Effector CD8-positive, alpha-beta T cell (primary cell): Measurements from ENCODE around the gene DDAH1.

Source experiments
- DNase-seq: peaks from one replicate; lab custom pipeline; 2025; lab: John Stamatoyannopoulos, UW

The DDAH1 gene

GRCh38 chr1:85303440-85304162, 161.4 kb downstream of the DDAH1 start:
- no peak for DNase-seq

- no peak for DNase-seq
Observed at GRCh38 chr1:85300140-85300539, 164.8 kb downstream of the DDAH1 start.

GRCh38 chr1:85297855-85298629, 166.9 kb downstream of the DDAH1 start:
- no peak for DNase-seq

- DNase-seq, result no peak
Observed at GRCh38 chr1:85297538-85297854, 167.5 kb downstream of the DDAH1 start.

DNA sequence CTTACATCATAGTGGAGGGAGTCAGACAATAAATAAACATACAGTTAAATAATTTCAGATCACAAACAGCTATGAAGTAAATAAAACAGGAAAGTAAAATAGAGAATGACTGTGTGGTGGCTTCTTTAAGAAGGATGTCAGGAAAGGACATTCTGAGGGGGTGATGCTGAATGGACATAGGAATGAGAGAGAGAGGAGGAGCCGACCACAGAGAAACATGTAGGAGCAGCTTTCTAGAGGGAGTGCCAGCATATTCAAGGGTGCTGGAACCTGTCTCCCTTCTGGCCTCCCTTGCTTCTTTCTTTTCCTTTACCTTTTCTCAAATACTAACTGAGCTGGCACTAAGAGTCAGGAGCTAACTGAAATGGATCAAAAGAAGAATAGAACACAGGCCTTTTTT, 168.0 kb downstream of the DDAH1 start:
- DNase-seq, result no peak

GRCh38 chr1:85295654-85296053, 169.3 kb downstream of the DDAH1 start:
- DNase-seq, result no peak

- no peak for DNase-seq
Observed at GRCh38 chr1:85295006-85295431, 169.9 kb downstream of the DDAH1 start.

GRCh38 chr1:85290826-85291225, 174.1 kb downstream of the DDAH1 start:
- no peak for DNase-seq

DNA sequence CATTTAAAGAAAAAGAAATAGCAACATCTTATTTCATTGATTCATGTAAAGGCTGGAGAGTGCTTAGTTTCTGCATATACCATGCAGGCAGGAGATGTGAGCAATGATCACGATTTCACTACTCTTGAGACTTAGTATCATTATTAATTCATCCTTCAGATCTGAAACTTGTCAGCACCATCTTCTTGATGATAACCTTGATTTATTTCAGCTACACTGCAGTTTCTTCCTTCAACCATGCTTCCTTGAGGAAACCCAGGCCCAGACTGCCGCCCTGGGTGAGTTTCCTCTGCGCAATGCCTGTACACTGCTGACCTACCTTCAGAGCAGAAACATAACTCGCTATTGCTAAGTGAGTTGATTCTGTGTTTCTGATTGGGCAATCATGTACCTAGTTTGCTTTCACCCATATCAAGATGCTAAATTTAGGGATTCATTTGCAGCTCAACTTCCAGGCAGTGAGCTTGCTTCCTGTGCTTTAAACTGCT, 175.1 kb downstream of the DDAH1 start:
- no peak for DNase-seq

DNA sequence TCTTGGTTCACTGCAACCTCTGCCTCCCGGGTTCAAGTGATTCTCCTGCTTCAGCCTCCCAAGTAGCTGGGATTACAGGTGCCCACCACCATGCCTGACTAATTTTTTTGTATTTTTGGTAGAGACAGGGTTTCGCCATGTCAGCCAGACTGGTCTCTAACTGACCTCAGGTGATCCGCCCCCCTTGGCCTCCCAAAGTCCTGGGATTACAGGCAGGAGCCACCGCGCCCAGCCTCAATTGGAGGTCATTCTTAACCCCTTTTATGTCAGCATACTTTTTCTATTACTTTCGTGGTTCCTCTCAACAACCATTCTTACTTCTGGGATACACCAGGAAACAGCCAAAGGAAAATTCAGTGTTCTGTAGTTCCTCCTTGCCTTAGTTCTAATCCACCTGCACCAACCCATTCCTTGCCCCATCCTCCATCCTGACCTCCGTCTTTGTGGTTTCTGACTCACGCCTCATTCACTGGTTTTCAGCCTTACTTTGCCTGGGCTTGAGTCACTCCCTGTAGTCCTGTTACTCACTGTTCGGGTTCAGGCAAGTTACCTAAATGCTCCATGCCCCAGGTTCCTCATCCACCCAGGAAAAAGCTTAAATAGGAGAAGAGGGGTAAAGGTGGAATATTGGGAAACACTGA, 175.6 kb downstream of the DDAH1 start:
- DNase-seq, result no peak

DNA sequence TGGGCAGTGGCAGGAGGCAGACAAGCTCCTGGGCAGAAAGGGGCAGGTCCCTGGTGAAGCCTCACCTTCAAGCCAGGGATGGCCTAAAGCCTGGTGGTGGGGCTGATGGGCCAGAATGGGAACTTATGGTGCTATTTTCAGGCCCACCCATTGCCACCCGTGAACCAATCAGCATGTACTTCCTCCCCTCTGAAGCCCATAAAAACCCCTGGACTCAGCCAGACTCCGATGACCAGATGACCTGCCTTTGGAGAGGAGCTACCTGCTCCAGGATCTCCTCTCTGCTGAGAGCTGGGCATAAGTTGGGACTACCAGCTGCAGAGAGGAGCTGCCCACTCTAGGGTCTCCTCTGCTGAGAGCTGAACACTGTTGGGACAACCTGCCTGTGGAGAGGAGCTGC, 180.8 kb downstream of the DDAH1 start:
- no peak for DNase-seq

DNA sequence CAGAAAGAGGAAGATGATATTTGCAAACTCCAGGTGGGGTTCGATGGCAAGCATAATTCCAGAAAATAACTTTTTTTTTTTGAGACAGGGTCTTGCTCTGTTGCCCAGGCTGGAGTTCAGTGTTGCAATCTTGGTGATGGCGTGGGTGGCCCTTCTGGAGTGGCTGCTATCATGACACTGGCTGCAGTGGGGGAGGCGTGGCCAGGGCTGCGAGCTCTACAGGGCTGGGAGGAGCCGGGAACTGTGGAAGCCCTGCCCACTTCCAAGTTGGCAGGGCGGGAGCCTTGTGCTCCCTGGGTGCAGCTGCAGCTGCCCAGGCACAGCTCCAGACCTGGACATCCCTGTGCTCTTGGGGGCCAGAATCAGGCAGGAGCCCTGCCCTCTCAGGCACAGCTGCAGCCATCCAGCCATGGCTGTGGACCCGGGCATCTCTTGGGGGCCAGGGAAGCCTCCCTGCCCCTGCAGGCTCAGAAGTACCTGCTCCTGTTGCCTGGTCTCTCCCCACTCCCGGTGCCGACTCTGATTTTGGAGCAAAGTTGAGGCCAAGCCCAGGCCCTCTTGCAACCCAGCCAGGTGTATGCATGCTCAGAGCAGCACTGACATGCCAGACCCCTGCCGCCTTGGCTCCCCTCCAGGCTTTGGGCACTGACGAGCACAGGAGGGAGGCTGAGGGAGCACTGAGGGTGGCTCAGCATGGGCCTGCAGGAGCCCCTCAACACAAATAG, 181.3 kb downstream of the DDAH1 start:
- no peak for DNase-seq

- no peak for DNase-seq
Observed at GRCh38 chr1:85282424-85282823, 182.5 kb downstream of the DDAH1 start.

GRCh38 chr1:85280636-85281035, 184.3 kb downstream of the DDAH1 start:
- no peak for DNase-seq

DNA sequence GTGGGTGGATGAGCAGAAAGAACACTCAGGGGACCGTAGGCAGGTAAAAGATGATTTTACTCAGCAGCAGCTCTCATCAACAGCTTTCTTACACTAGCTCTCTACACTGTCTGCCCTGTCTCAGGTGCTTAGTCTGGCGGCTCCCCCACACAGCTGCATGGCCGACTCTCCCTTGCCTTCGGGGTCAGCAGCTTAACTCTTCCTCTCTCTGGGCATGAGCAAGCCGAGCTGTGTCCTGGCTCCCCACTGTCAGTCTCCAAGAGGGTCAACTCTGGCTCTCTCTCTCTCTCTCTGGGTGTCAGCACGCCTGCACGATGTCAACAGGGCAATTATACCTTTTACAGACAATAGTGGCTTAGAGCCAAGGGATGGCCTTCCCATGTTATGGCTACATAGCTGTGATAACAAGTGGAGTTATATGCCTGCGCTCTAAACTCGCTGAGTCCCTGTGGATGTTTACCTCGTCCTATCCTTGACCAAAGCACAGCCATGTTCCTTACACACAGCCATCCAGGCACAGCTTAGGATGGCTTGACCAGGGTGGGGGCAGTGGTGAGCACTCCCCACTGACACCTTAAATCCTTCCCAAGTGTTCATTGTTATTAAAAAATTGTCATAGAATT, 185.4 kb downstream of the DDAH1 start:
- DNase-seq, result no peak

DNA sequence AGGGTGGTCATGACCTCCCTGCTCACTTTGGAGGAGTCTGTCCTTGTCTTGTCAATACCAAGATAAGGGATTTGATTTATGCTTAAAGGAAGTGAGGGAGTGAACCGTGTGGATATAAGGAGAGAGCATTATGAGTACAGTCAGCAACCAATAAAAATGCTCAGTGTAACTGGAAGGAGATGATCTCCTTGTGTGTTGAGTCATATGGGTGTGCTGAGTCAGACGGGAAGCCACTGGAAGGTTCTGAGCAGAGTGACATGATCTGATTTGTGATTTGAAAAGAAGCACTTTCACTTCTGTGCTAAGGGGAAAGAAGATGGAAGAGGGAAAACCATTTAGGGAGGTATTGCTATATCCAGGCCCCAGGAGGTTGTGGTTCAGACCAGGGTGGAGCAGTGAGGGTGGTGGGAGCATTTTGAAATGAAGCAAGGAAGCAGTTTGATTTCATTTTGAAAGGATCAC, 186.1 kb downstream of the DDAH1 start:
- no peak for DNase-seq

- no peak for DNase-seq
Observed at GRCh38 chr1:85277802-85278201, 187.2 kb downstream of the DDAH1 start.

DNA sequence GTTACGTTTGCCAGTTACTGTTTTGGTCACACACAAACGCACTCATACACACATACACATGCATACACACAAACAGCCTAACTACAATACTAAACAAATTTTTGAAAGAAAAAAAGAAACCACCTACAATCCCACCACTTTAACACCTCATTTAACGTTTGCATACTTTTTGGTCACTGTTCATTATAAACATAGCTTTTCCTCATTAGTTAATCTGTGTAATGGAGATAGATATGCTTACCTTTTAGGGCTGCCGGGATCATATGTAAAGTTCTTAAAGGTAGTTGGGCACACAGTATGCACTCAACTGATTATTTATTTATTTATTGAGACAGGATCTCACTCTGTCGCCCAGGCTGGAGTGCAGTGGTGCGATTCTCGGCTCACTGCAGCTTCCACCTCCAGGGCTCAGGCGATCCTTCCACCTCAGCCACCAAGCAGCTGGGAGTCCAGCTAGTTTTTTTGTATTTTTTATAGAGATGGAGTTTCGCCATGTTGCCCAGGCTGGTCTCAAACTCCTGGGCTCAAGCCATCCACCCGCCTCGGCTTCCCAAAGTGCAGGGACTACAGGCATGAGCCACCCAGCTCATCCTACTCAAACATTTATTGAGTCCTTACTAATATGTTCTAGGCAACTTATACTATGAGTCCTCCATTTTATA, 187.8 kb downstream of the DDAH1 start:
- no peak for DNase-seq

GRCh38 chr1:85276215-85276977, 188.6 kb downstream of the DDAH1 start, which contains the start of gene BCL10:
Gene BCL10, minus strand, starts transcription at chr1:85276632. Its CDS starts 280 bp downstream, at chr1:85276352.
- DNase-seq, result peak; percentile 95

DNA sequence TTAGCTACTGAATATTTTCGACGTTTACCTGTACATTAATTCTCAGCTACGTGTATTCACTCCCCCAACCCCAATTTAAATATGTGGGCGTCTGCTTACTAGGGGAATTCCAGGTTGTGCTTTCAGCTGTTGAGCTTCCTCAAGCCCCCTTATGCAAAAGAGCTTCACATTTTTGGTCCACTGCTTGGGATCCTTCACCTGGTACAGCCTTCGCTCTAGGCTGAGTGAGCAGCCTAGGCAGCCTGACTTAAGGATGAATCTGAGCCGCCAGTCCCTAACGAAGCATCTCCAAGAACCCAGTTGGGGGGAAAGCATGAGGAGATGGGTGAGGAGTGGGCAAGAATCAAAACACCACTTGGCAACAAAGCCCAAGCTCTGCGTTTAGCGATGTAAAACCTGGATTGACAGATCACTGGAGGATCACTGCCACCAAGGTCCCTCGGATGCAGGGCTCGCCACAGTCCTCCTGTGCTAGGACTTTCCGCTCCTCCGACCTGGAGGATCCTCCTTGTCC, 189.2 kb downstream of the DDAH1 start:
- DNase-seq, result no peak
